ENCODE measurements around the gene ARIH1. TPM values are rescaled to one million over a fixed set of nuclear protein-coding genes. Genes with fewer than 3 reads are reported as not detected.

The ARIH1 gene
- total and polyA plus RNA-seq, 2 of the 8 experiments (the other 6 are each of a cell fraction or from before 2014, with no cell fraction given), result 32.7 to 179 TPM

- ChIA-PET POLR2A (ENCODE audit: partially characterized antibody) (no interaction called here), CTCF (ENCODE audit: partially characterized antibody) (no interaction called here)
- Histone ChIP-seq H3K36me3 (ENCODE audit: control insufficient read depth in 2 of 4, insufficient read depth in 4 of 4, low read length in 3 of 4) (peaks cover 3 to 37% (median 8%) of the 10 kb centered on the region in 4 experiments; a peak in 6 of 8 replicates), H3K79me1 (ENCODE audit: low read depth, low read length) (no peaks in the 10 kb centered on the region; the same call in 1 of the 2 replicates), H3K9me3 (ENCODE audit: insufficient read depth in 2 of 2, low read depth in 1 of 2, low read length in 1 of 2) (no peaks in the 10 kb centered on the region), H3K23me2 (ENCODE audit: low read depth, low read length) (no peaks in the 10 kb centered on the region), H4K8ac (ENCODE audit: extremely low read depth, insufficient read depth, low read length) (no peak overlapping the region), H4K91ac (replicated peaks; ENCODE audit: insufficient read length, low read length) (no peak overlapping the region), H3K27me3 (replicated peaks in 1 of 4; ENCODE audit: control insufficient read depth in 3 of 4, extremely low read depth in 1 of 4, insufficient read depth in 3 of 4, low read length in 3 of 4) (no peaks in the 10 kb centered on the region), H4K5ac (ENCODE audit: insufficient read length, low read depth, low read length) (no peak overlapping the region), H3K4me1 (replicated peaks in 1 of 4; ENCODE audit: control insufficient read depth in 3 of 4, insufficient read depth in 4 of 4, low read length in 3 of 4) (no peaks in the 10 kb centered on the region), H4K20me1 (replicated peaks in 1 of 2; ENCODE audit: control insufficient read depth in 1 of 2, insufficient read depth in 2 of 2, low read length in 2 of 2) (peaks cover 2 to 3% of the 10 kb centered on the region in 2 experiments), H2BK15ac (ENCODE audit: low read length) (no peak overlapping the region), H3K4me2 (ENCODE audit: insufficient read depth in 1 of 2, low read depth in 2 of 2, low read length in 2 of 2) (no peak overlapping the region), H3K56ac (replicated peaks; ENCODE audit: insufficient read length, low read depth, low read length) (no peak overlapping the region), H2BK120ac (replicated peaks; ENCODE audit: low read depth, low read length) (no peak overlapping the region), H2AK5ac (ENCODE audit: low read depth, low read length) (no peak overlapping the region), H2BK20ac (ENCODE audit: low read length) (no peak overlapping the region), H3K9ac (replicated peaks in 1 of 4; ENCODE audit: extremely low read depth in 1 of 4, low read depth in 3 of 4, low read length in 3 of 4) (no peak overlapping the region), H3K18ac (ENCODE audit: extremely low read depth, low read length) (no peak overlapping the region), H2BK12ac (ENCODE audit: low read depth, low read length) (no peak overlapping the region), H2BK5ac (ENCODE audit: low read depth, low read length) (no peak overlapping the region), H3K23ac (ENCODE audit: insufficient read length) (no peak overlapping the region), H3K4ac (replicated peaks; ENCODE audit: insufficient read length, low read depth, low read length) (no peak overlapping the region), H3K14ac (ENCODE audit: insufficient read length) (no peak overlapping the region), H2AFZ (ENCODE audit: low read length) (no peak overlapping the region), H3K79me2 (ENCODE audit: control insufficient read depth in 1 of 2, insufficient read depth in 2 of 2, low read length in 2 of 2) (peaks cover 0 to 12% of the 10 kb centered on the region in 2 experiments; a peak in 2 of 4 replicates), H3K4me3 (ENCODE audit: extremely low read depth in 1 of 4, insufficient read depth in 2 of 4, low read depth in 3 of 4, low read length in 4 of 4) (no peak overlapping the region), H3K27ac (ENCODE audit: low read depth, low read length) (no peak overlapping the region)
- FAIRE-seq (no peak), DNase-seq (ENCODE audit: low read depth in 1 of 2, low spot score in 2 of 2) (no peak)
- TF ChIP-seq, protein P1, sequence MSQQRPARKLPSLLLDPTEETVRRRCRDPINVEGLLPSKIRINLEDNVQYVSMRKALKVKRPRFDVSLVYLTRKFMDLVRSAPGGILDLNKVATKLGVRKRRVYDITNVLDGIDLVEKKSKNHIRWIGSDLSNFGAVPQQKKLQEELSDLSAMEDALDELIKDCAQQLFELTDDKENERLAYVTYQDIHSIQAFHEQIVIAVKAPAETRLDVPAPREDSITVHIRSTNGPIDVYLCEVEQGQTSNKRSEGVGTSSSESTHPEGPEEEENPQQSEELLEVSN (IDR thresholded peaks at IDR 0.05), result no peak
- no peak for TF ChIP-seq JUN (IDR thresholded peaks at IDR 0.05; ENCODE audit: low read depth, low read length)
- TF ChIP-seq NANOG (IDR thresholded peaks at IDR 0.05; ENCODE audit: insufficient read depth, low read depth, low read length, poor library complexity, severe bottlenecking), result no peak
- no peak for TF ChIP-seq SIX5 (IDR thresholded peaks at IDR 0.05; ENCODE audit: low read depth, low read length)
- TF ChIP-seq CHD2 (IDR thresholded peaks at IDR 0.05; ENCODE audit: low read length), result no peak
- TF ChIP-seq MAFK (IDR thresholded peaks at IDR 0.05; ENCODE audit: low read depth, low read length), result no peak
- TF ChIP-seq HDAC6 (IDR thresholded peaks at IDR 0.05; ENCODE audit: low read depth, low read length), result no peak
- TF ChIP-seq SP4 (IDR thresholded peaks at IDR 0.05; ENCODE audit: low read length), result no peak
- TF ChIP-seq, protein P2, sequence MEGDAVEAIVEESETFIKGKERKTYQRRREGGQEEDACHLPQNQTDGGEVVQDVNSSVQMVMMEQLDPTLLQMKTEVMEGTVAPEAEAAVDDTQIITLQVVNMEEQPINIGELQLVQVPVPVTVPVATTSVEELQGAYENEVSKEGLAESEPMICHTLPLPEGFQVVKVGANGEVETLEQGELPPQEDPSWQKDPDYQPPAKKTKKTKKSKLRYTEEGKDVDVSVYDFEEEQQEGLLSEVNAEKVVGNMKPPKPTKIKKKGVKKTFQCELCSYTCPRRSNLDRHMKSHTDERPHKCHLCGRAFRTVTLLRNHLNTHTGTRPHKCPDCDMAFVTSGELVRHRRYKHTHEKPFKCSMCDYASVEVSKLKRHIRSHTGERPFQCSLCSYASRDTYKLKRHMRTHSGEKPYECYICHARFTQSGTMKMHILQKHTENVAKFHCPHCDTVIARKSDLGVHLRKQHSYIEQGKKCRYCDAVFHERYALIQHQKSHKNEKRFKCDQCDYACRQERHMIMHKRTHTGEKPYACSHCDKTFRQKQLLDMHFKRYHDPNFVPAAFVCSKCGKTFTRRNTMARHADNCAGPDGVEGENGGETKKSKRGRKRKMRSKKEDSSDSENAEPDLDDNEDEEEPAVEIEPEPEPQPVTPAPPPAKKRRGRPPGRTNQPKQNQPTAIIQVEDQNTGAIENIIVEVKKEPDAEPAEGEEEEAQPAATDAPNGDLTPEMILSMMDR (IDR thresholded peaks at IDR 0.05; ENCODE audit: control extremely low read depth in 1 of 3, insufficient read depth in 1 of 3, low read depth in 1 of 3, low read length in 3 of 3), result no peak
- TF ChIP-seq TAF1 (IDR thresholded peaks at IDR 0.05; ENCODE audit: low read depth, low read length), result no peak
- TF ChIP-seq GTF2F1 (IDR thresholded peaks at IDR 0.05; ENCODE audit: borderline replicate concordance, low read depth, low read length), result no peak
- no peak for TF ChIP-seq RFX5 (IDR thresholded peaks at IDR 0.05; ENCODE audit: borderline replicate concordance, low read depth, low read length)
- TF ChIP-seq PHF8 (conservative IDR thresholded peaks at IDR 0.05; ENCODE audit: low read depth, low read length), result no peak
These were observed 88.3 kb downstream of the ARIH1 start for GRCh38 chr15:72562386-72562785.
